ENCODE data around the gene ZC3H7A. TPM values are rescaled to one million over a fixed set of nuclear protein-coding genes. Genes with fewer than 3 reads are reported as not detected.
"Not testable (repeated sequence)": the region's sequence is repeated elsewhere in the genome, so short reads cannot be mapped to it uniquely, and the experiment has no call there.

Gene ZC3H7A
- polyA plus RNA-seq, 1 donor: 108 TPM

DNA sequence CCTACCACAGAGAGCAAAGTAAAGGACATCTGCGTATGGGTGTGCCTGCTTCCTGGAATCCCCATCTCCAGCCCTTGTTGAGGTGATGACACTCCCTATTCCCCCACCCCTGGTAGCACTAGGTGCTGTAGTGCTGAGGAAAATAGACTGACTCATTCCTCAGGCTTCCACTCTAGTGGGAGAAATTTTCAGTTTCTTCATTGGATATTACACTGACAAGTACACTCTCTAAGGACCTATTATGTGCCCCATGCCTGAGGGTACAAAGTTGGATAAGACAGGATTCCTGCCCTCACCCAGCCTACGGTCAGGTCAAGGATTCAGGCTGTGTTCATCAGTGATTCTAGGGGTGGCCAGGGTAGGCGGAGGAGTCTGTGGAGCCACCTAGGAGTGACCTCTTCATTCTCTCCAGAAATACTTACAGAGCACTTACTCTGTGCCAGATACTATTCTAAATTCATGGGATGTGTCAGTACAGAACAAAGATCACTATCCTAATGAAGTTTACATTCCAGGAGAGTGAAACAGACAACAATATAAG is 4.5 kb upstream of the ZC3H7A start:
- no peak for DNase-seq

GRCh38 chr16:11800382-11800718 is 3.3 kb upstream of the ZC3H7A start:
- DNase-seq: no peak

DNA sequence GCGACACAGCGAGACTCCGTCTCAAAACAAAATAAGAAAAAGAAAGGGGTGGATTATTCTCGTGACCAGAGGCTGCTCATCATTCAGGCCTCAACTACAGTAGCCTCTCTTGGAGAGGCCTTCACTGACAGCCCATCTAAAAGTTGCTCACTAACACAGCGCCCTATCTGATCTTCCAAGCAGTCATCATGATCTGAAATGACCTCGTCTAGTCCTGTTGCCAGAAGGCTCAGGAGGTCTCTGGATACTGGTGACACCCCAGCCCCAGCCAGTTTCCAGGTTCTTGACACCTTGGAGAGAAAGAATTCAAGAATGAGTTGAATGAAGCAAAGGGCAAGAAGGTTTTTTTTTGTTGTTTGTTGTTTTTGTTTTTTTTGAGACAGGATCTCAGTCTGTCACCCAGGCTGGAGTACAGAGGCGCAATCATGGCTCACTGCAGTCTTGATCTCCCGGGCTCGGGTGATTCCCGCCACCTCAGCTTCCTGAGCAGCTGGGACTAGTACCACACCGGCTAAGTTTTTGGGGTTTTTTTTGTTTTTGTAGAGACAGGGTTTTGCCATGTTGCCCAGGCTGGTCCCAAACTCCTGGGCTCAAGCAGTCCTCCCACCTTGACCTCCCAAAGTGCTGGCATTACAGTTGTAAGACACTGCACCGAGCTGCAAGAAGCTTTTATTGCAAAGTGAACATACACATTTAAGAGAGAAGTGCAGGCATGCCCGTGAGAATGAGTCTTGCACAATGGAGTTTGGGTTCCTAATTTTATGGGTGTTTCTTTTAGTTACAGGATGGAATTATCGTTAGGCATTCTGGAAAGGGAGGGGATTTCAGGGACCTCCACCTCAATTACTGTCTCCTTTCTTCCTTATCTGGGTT is 2.7 kb upstream of the ZC3H7A start:
- DNase-seq: no peak

- no peak for DNase-seq
Measured at GRCh38 chr16:11799017-11799381, 1.9 kb upstream of the ZC3H7A start.

DNA sequence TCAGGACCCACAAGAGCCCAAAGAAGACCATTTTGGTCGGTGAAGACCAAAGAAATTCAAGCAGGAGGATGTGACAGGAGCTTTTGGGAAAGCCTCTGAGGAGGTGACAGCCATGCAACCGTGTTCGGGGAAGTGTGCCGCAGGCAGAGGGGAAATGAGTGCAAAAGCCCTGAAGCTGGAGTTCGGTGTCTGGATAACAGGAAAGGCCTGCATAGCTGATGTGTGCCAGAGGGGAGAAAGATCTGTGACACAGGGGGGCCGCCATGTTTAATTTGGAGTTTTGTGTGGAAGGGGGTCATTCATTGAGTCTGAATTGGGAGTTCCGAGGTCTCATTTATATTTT is 870 bp upstream of the ZC3H7A start:
- no peak for DNase-seq

DNA sequence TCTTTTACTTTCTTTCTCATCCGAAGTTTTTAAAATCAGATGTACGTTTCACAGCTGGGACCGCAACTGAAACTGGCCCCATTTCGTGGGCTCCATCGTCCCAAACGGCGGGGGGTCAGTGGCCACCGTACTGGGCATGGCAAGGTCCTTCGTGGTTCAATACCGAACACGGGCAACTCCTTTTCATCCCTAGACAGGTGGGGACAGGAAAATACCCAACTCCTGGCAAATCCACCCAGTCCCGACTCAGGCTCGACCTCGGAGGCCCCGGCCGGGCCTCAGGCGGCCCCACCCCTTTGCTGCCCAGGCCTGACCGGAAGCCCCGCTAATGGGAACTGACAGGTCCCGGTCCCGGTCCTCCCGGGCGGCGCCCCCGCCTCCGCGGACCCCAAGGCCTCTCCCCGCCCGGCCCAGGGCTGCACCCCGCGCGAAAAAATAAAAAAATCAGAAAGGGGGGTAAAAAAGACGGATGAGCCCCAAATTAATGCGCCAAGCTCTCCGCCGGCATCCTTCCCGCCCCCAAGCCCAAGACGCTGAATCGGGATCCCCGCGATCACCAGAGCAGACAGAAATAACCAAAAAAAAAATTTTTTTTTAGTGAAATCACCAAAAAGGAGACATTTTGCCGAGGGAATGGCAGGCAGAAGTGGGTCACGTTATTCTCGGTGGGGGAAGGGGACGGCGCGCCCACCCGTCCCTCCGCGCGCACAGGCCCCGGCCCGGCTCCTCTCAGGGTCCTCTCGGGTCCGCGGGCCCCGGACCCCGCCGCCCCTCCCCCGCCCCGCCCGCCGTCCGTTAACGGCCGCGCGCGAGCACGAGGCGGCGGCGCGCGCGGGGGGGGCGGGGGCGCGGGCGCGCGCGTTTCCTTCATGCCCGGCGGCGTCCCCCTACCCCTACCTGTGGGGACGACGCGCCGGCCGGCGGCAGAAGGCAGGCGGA is 562 bp downstream of the ZC3H7A start:
- no peak for DNase-seq

- no peak for DNase-seq
Measured at GRCh38 chr16:11795887-11796226, 1.2 kb downstream of the ZC3H7A start.

GRCh38 chr16:11794996-11795886 is 1.8 kb downstream of the ZC3H7A start:
- no peak for DNase-seq

GRCh38 chr16:11794447-11794846 is 2.6 kb downstream of the ZC3H7A start:
- no peak for DNase-seq

GRCh38 chr16:11793840-11794239 is 3.2 kb downstream of the ZC3H7A start:
- DNase-seq: no peak

DNA sequence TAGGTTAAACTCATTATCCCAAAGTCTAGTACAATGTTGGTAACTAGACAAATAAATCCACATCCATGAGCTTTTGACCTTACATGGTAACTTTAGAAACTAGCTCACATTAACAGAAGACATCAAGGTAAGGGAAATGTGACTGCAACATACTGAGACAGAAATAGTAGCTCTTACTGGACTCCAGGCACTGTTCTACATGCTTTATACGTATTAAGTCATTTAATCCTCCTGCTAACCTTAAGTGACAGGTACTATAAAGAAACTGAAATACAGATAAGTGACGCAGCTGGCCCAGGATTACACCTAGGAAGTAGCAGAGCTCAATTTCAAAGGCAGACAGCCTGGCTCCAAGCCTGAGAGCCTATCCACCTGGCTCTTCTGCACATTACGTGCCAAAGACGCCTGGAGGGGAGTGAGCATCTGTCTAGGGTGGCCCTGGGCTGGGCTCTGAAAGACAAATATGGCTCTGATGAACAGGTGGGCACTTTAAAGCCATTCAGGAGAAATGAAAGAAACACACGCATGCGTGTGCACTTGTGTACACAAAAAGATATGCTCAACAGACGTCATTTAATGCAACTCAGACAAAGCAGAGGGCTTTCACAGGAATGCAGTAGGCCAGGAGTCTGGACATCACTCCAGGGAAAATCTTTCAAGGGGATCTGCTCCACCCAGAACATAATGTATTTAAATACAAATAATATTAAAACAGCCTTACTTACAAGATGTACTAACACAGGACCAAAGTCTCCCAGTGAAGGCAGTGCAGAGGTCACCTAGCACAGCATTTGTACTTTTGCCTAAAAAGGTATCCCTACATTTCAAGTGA is 4.4 kb downstream of the ZC3H7A start:
- DNase-seq: no peak

DNA sequence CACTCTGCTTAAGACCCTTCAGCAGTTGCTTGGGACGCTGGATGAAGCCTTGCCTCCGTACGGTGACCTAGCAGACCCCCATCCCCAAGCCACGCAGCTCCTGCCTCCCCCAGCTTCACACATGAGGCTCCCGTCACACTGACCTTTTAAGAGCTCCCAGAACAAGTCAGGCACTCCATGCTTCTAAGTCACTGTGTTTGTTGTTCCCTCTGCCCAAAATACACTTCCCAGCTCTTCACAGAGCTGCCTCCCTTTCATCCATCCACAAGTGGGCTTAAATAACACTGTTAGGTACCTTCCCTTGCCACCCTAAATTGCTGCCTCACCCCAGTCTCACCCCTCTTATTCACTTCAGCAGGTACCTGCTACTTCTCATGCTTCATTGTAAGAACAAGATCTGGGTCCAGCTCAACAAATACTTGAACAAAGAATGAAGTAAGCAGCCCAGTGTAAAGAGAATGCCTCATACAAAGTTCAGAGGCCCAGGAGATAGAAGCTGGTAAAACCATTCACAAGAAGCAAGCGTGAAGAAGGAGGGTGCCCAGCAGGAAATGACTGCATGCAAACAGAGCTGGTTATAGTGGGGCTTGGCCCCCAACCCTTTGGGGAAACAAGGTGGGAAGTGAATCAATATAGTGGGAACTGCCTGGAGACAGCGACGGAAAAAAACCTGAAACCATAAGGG is 5.8 kb downstream of the ZC3H7A start:
- DNase-seq: no peak

DNA sequence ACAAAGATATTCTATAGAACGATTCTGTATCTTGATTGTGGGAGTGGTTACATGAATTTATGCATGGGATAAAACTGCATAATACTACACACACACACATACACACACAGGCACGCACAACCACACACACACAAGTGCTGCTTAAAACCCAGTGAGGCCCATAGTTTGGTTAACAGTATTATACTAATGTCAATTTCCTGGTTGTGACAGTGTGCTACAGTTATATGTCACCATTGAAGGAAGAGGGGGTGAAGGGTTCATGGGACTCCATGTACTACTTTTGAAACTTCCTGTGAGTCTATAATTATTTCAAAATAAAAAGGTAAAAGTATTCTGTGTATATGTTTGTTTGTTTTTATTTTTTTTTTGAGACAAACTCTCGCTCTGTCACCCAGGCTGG is 8.1 kb downstream of the ZC3H7A start:
- no peak for DNase-seq

DNA sequence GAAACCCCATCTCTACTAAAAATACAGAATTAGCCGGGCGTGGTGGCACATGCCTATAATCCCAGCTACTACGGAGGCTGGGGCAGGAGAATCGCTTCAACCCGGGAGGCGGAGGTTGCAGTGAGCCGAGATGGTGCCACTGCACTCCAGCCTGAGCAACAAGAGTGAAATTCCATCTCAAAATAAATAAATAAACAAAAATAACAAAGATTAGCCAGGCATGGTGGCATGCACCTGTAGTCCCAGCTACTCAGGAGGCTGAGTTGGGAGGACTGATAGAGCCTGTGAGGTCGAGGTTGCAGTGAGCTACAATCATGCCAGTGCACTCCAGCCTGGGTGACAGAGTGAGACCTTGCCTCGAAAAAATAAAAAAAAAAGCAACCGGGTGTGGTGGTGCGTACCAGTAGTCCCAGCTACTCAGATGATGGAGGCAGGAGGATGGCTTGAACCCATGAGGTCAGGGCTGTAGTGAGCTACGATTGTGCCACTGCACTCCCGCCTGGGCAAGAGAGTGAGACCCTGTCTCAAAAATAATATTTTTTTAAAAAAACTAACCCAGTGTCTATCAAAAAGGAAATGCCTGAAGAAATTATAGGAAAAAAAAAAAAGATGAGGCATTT is 12.0 kb downstream of the ZC3H7A start:
- DNase-seq: not testable (repeated sequence)

DNA sequence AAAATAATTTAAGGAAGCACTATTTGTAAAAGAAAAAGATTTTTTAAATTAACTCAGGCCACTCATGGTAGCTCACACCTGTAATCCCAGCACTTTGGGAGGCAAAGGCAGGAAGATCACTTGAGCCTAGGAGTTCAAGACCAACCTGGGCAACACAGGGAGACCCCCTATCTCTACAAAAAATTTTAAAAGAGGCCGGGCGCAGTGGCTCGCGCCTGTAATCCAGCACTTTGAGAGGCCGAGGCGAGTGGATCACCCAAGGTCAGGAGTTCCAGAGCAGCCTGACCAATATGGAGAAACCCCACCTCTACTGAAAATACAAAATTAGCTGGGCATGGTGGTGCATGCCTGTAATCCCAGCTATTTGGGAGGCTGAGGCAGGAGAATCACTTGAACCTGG is 12.7 kb downstream of the ZC3H7A start:
- not testable (repeated sequence) for DNase-seq

GRCh38 chr16:11784038-11784369 is 13.1 kb downstream of the ZC3H7A start:
- no peak for DNase-seq

DNA sequence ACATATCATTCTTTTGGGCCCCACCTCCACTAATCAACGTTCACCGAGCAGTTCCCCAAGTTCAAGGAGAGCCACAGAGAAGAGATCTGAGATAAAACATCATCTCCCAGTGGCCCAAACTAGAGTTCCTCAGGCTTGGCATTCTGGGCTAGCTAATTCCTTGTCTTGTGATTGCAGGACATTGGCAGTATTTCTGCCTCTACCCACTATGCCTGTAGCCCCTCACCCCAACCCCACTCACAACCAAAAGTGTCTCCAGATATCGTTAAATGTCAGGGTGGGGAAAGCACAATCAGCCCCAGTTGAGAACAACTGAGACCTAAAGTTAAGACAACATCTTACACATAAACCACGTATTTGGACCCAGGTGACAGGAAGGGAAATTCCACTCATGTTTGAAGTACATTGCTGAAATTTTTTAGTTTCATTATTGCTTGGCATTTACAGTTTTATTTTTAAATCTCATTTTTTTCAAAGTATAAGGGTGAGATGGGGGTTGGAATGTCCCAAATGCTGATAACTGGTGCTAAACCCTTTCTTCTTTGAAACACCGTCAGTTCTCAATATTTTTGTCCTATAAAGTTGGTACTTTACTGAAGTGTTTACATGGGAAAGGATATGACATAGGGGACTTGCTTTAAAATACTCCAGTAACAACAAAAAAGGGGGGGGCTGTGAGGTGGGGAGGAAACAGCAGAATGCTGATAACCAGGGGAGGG is 13.6 kb downstream of the ZC3H7A start:
- no peak for DNase-seq

GRCh38 chr16:11781773-11782172 is 15.3 kb downstream of the ZC3H7A start:
- no peak for DNase-seq

GRCh38 chr16:11780991-11781680 is 15.9 kb downstream of the ZC3H7A start:
- DNase-seq: no peak
